Natural killer cell (primary cell): ENCODE data around the gene ACTR10. TPM values are rescaled to one million over a fixed set of nuclear protein-coding genes. Genes with fewer than 3 reads are reported as not detected.

ENCODE experiments used
- ATAC-seq, 3 donors: fragments of 150-1000 bp in 2 of 3; fragments of 200-7000 bp in 1 of 3; cut with Tn5 transposase; 1 replicate in 1 of 3; 2 replicates in 2 of 3; pipeline ENCODE4 v1.10.0; 2021; ENCODE audit warnings: mild to moderate bottlenecking in 2 of 3, moderate library complexity in 2 of 3
- DNase-seq, 2 donors: peaks; one replicate each; pipeline versions ENCODE4 v3.0.0 to v3.0.0-alpha.2; 2013 to 2021; ENCODE audit warnings: mixed read lengths in 1 of 2
- H3K27ac ChIP-seq: one replicate; pipeline ENCODE4 v1.5.1; 2013; ENCODE audit warnings: mild to moderate bottlenecking, low read length
- H3K27me3 ChIP-seq: one replicate; pipeline ENCODE4 v1.6.1; 2013; ENCODE audit warnings: low read length; ENCODE audit not compliant: control insufficient read depth, insufficient read depth
- H3K36me3 ChIP-seq: one replicate; pipeline ENCODE4 v1.6.1; 2013; ENCODE audit warnings: low read length; ENCODE audit not compliant: control insufficient read depth, insufficient read depth
- H3K4me1 ChIP-seq: one replicate; pipeline ENCODE4 v1.6.1; 2013; ENCODE audit warnings: low read length; ENCODE audit not compliant: control insufficient read depth, insufficient read depth
- H3K4me3 ChIP-seq: one replicate; pipeline ENCODE4 v1.5.1; 2013; ENCODE audit warnings: low read length
- H3K9me3 ChIP-seq: one replicate; pipeline ENCODE4 v1.6.1; 2013; ENCODE audit warnings: low read length; ENCODE audit not compliant: control insufficient read depth, insufficient read depth
- H3K27ac Mint-ChIP-seq, 2 donors: one replicate each; pipeline ENCODE4 v1.8.0; 2022; ENCODE audit warnings: mild to moderate bottlenecking in 2 of 2, mixed read lengths in 2 of 2, moderate library complexity in 1 of 2
- H3K27me3 Mint-ChIP-seq, 2 donors: one replicate each; pipeline ENCODE4 v1.8.0; 2022; ENCODE audit warnings: low read depth in 2 of 2, mixed read lengths in 2 of 2
- H3K36me3 Mint-ChIP-seq: one replicate; pipeline ENCODE4 v1.8.0; 2022; ENCODE audit warnings: mixed read lengths
- H3K4me1 Mint-ChIP-seq, 2 donors: one replicate each; pipeline ENCODE4 v1.8.0; 2022; ENCODE audit warnings: mixed read lengths in 2 of 2
- H3K4me3 Mint-ChIP-seq: one replicate; pipeline ENCODE4 v1.8.0; 2022; ENCODE audit warnings: mild to moderate bottlenecking, moderate library complexity, mixed read lengths
- H3K9me3 Mint-ChIP-seq, 2 donors: one replicate each; pipeline ENCODE4 v1.8.0; 2022; ENCODE audit warnings: mixed read lengths in 2 of 2
- WGBS: methylation state at CpG from one replicate; pipeline ENCODE4 v1.1.7; 2013; ENCODE audit warnings: missing lambda C conversion rate; ENCODE audit not compliant: insufficient coverage; 5-methylcytosine and 5-hydroxymethylcytosine counted together
- intact Hi-C: fragments of 100-400 bp; cut with micrococcal nuclease; formaldehyde crosslinking; loops from one replicate; pipeline ENCODE4 v1.14.2; 2022
- total RNA-seq, 4 donors: library from RNA; stranded (reverse); fragments of 120-200 nt in 1 of 4; gene quantifications; one replicate each; pipeline versions ENCODE4 v1.2.3 to v1.2.4, GENCODE V29; 2013 to 2022
- TF ChIP-seq, protein P1 (sequence below): fragments of 200-600 bp; IDR thresholded peaks from one replicate; pipeline ENCODE4 v1.8.0; 2022; ENCODE audit warnings: antibody characterized with exemption

Gene ACTR10
- 10 to 100 TPM; 58.0 to 61.0 (median 60.7) TPM for total RNA-seq
- 61.9 TPM for total RNA-seq (2013)

DNA sequence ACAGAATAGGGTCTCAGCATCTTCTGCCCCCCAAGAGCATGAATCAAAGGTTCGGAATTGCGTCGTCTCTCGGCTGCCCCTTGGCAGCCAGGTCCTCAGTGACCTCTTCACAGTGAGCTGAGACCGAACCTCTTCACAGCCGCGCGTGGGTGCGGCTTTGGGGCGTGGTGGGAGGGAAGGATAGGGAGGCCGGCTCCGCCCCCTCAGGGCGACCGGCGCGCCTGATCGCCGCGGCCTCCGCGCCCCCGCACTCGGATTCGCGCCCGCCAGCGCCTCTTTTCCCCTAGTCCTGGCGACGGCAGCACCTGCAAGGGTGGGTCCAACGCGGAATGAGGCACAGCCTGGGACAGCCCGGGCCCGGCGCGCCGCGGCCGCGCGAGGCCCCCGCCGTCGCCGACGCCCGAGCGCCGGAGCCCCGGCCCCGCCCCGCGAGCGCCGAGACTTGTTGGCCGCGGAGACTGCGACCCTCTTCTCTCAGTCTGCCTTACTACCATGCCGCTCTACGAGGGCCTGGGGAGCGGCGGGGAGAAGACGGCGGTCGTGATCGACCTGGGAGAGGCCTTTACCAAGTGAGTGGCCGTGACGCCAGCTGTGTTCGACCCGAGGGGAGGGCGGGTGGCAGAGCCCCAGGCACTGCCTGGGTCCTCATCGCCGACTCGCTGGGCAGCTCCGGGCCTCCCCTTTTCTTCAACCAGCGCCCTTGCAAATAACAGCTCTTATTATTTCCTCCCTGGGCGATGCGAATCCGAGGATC lies at the start of gene ACTR10:
Gene ACTR10, plus strand, starts transcription at position 424 of the 754 bp plus-strand sequence. Its CDS starts 69 bp downstream, at position 493.
- DNase-seq = peak; percentile 86 to 91
- H3K4me1 Mint-ChIP-seq = peaks cover 31 to 36% of the 10 kb centered on the region in 2 donors
- H3K27me3 Mint-ChIP-seq = no peaks in the 10 kb centered on the region
- Histone ChIP-seq H3K27me3 (no peaks in the 10 kb centered on the region), H3K9me3 (no peaks in the 10 kb centered on the region), H3K4me1 (peaks cover 21% of the 10 kb centered on the region), H3K27ac (peak within 1 kb of the TSS; percentile 96), H3K4me3 (peak within 1 kb of the TSS; percentile 96), H3K36me3 (peaks cover 3% of the 10 kb centered on the region)
- H3K36me3 Mint-ChIP-seq = no peaks in the 10 kb centered on the region
- ATAC-seq = peak; percentile 82 to 94 (median 86)
- peak within 1 kb of the TSS; percentile 96 for H3K4me3 Mint-ChIP-seq
- TF ChIP-seq, protein P1, sequence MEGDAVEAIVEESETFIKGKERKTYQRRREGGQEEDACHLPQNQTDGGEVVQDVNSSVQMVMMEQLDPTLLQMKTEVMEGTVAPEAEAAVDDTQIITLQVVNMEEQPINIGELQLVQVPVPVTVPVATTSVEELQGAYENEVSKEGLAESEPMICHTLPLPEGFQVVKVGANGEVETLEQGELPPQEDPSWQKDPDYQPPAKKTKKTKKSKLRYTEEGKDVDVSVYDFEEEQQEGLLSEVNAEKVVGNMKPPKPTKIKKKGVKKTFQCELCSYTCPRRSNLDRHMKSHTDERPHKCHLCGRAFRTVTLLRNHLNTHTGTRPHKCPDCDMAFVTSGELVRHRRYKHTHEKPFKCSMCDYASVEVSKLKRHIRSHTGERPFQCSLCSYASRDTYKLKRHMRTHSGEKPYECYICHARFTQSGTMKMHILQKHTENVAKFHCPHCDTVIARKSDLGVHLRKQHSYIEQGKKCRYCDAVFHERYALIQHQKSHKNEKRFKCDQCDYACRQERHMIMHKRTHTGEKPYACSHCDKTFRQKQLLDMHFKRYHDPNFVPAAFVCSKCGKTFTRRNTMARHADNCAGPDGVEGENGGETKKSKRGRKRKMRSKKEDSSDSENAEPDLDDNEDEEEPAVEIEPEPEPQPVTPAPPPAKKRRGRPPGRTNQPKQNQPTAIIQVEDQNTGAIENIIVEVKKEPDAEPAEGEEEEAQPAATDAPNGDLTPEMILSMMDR = no peak
- H3K9me3 Mint-ChIP-seq = no peaks in the 10 kb centered on the region
- under 1% methylated on average over 78 of the region's 78 CpGs for WGBS
- intact Hi-C loops = loop anchor here (1.0 to 2.0 kb wide), 4 partner anchors 39 to 227 kb away; partner anchors contain the start of genes ARID4A, KIAA0586, PSMA3 and TIMM9
- peak within 1 kb of the TSS; percentile 94 to 98 for H3K27ac Mint-ChIP-seq

DNA sequence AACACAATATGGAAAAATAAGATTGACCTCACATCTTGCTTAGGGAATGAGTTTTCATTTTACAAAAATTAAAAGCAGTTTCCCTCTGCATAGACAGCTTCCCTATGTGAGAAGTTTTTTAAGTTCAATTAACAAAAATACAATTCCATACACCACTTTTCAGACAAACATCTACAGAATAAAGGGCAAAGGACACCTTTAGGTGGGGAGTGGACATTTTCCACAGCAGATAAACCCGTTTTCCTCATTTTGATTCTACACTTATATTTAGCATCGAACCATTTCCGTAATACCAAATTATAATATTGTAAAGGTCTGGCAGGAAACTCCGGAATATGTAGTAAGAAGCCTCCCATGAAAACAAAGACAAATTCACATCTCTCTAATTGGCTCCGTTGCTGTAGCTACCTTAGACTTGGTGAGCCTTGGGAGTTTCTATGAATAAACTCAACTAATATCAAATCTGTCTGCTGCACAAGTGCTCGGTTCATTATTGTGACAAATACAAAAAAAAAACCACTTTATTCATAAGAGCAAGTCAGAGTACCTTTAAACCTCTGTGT lies 49.6 kb upstream of the ACTR10 start:
- no peaks in the 10 kb centered on the region for H3K9me3 ChIP-seq
- peaks cover 10% of the 10 kb centered on the region for H3K27me3 ChIP-seq
- peaks cover 29 to 45% of the 10 kb centered on the region in 2 donors for H3K27me3 Mint-ChIP-seq
- H3K4me1 ChIP-seq = peaks cover 15% of the 10 kb centered on the region
- H3K4me1 Mint-ChIP-seq = peaks cover 14 to 17% of the 10 kb centered on the region in 2 donors
- no peak overlapping the region for H3K27ac ChIP-seq
- H3K36me3 ChIP-seq = no peaks in the 10 kb centered on the region
- no peak overlapping the region for H3K27ac Mint-ChIP-seq
- H3K9me3 Mint-ChIP-seq = no peaks in the 10 kb centered on the region
- H3K36me3 Mint-ChIP-seq = no peaks in the 10 kb centered on the region
- DNase-seq (no peak), ATAC-seq (no peak)
- TF ChIP-seq, protein P1 = no peak
- peak overlapping the region; percentile 82 for H3K4me3 Mint-ChIP-seq
- 95% methylated on average over 2 of the region's 6 CpGs for WGBS
- no peak overlapping the region for H3K4me3 ChIP-seq
- intact Hi-C loops = no loop called here

DNA sequence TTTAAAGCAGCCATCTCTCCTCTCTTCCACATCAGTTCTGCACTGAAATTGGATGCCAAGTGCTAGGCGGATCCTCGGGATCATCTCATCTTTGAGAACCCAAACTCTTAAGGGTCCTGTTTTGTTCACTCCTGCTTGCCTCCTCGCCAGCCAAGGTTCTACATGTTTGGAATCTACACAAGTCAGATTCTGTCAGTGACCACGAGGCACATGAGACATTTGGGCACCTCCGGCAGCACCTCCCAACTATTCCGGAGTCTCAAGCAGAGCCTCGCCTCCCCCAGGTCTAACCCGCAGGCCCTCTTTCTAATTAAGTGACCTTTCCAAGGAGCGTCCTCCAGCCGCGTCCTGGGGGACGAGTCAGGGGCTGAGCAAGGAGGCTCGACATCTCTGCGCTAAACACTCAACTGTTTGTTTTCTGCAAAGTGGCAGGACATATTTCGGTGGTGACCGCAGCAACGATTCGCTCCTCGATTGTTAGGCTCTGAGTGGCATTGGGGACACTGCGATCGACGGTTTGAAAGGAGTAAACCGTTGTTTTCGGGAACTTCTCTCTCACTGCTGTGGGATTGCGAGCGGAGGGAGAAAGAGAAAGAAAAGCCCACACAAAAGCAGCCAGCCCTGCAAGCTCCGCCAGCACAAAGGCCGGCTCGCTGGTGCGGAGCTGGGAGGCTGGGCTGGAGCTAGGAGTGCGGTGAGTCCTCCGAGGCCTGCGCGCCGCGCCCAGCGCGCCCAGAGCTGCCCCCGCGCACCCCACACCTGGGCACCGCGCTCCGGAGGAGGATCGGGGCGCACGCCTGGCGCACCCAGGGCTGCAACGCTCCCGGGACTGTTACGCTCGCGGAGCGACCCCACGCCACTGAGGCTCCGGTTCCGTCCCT lies 48.6 kb upstream of the ACTR10 start:
- H3K4me1 ChIP-seq = peaks cover 15% of the 10 kb centered on the region
- no peaks in the 10 kb centered on the region for H3K36me3 ChIP-seq
- TF ChIP-seq, protein P1 = no peak
- Mint-ChIP-seq H3K36me3 (no peaks in the 10 kb centered on the region), H3K4me1 (peaks cover 14 to 17% of the 10 kb centered on the region in 2 donors), H3K4me3 (peak overlapping the region; percentile 82), H3K27me3 (peaks cover 29 to 50% of the 10 kb centered on the region in 2 donors), H3K9me3 (no peaks in the 10 kb centered on the region), H3K27ac (no peak overlapping the region)
- no peak overlapping the region for H3K27ac ChIP-seq
- intact Hi-C loops = no loop called here
- DNase-seq (no peak), ATAC-seq (peak; percentile 14 to 46 (median 21))
- no peaks in the 10 kb centered on the region for H3K9me3 ChIP-seq
- 3% methylated on average over 56 of the region's 56 CpGs for WGBS
- H3K4me3 ChIP-seq = peak overlapping the region; percentile 7
- H3K27me3 ChIP-seq = peaks cover 10% of the 10 kb centered on the region
